ENCODE measurements around the gene CORIN. TPM values are rescaled to one million over a fixed set of nuclear protein-coding genes. Genes with fewer than 3 reads are reported as not detected.
A peak's percentile ranks its signal among the peaks of the same experiment; 100 is the strongest.

Gene CORIN
- total and polyA plus RNA-seq, 7 experiments from 2014 or later: 0.07 to 0.19 (median 0.08) TPM; not detected in 4

GRCh38 chr4:47672696-47673095 lies 165.2 kb downstream of the CORIN start:
- ATAC-seq: no peak
- CTCF ChIA-PET: interaction anchor here (0.7 kb wide), 1 partner anchor 227 kb away, joined by 3 read pairs; no protein-coding TSS in a partner anchor

GRCh38 chr4:47669946-47670345 lies 167.9 kb downstream of the CORIN start:
- Histone ChIP-seq H3K9me3 (ENCODE audit: control insufficient read depth in 2 of 3, low read length in 3 of 3) (no peaks in the 10 kb centered on the region), H3K4me3 (ENCODE audit: low read length) (no peak overlapping the region), H3K4me1 (ENCODE audit: control insufficient read depth in 2 of 2, insufficient read depth in 2 of 2, low read length in 2 of 2) (no peaks in the 10 kb centered on the region), H3K27me3 (ENCODE audit: control insufficient read depth in 2 of 2, insufficient read depth in 2 of 2, low read length in 2 of 2) (no peaks in the 10 kb centered on the region), H3K27ac (ENCODE audit: low read depth, low read length) (no peak overlapping the region), H3K36me3 (ENCODE audit: control insufficient read depth in 2 of 3, insufficient read depth in 3 of 3, low read length in 3 of 3) (no peaks in the 10 kb centered on the region)
- POLR2A ChIA-PET: no interaction called here
- CTCF ChIA-PET: interaction anchor here (1.1 to 4.5 kb wide), 2 partner anchors 167 to 265 kb away, joined by 4 to 16 read pairs; no protein-coding TSS in a partner anchor
- Mint-ChIP-seq H3K4me3 (no peak overlapping the region), H3K36me3 (no peaks in the 10 kb centered on the region), H3K4me1 (no peaks in the 10 kb centered on the region), H3K27me3 (peaks cover 7 to 34% (median 24%) of the 10 kb centered on the region in 5 donors), H3K27ac (peak overlapping the region in 1 of 9 donors; percentile 16), H3K9me3 (no peaks in the 10 kb centered on the region)
- DNase-seq (no peak), ATAC-seq (no peak)
- intact Hi-C loops (cut with micrococcal nuclease): loop anchor here (1.0 to 5.0 kb wide), 4 partner anchors 167 to 469 kb away; partner anchors contain the start of gene CORIN (in 1 of the 2)

More at GRCh38 chr4:47672696-47673095, 165.2 kb downstream of the CORIN start:
- H3K27ac ChIP-seq (ENCODE audit: low read depth, low read length): no peak overlapping the region
- Mint-ChIP-seq H3K36me3 (no peaks in the 10 kb centered on the region), H3K4me1 (no peaks in the 10 kb centered on the region), H3K27ac (no peak overlapping the region), H3K9me3 (no peaks in the 10 kb centered on the region), H3K27me3 (peaks cover 3 to 23% (median 14%) of the 10 kb centered on the region in 5 donors), H3K4me3 (no peak overlapping the region)
- POLR2A ChIA-PET: no interaction called here
- H3K9me3 ChIP-seq (ENCODE audit: control insufficient read depth in 2 of 3, low read length in 3 of 3): no peaks in the 10 kb centered on the region
- DNase-seq: no peak
- H3K4me3 ChIP-seq (ENCODE audit: low read length): no peak overlapping the region
- no peaks in the 10 kb centered on the region for H3K27me3 ChIP-seq (ENCODE audit: control insufficient read depth in 2 of 2, insufficient read depth in 2 of 2, low read length in 2 of 2)
- intact Hi-C loops (cut with micrococcal nuclease): no loop called here
- H3K4me1 ChIP-seq (ENCODE audit: control insufficient read depth in 2 of 2, insufficient read depth in 2 of 2, low read length in 2 of 2): no peaks in the 10 kb centered on the region
- no peaks in the 10 kb centered on the region for H3K36me3 ChIP-seq (ENCODE audit: control insufficient read depth in 2 of 3, insufficient read depth in 3 of 3, low read length in 3 of 3)

- Histone ChIP-seq H3K4me1 (ENCODE audit: control insufficient read depth in 2 of 2, insufficient read depth in 2 of 2, low read length in 2 of 2) (no peaks in the 10 kb centered on the region), H3K27me3 (ENCODE audit: control insufficient read depth in 2 of 2, insufficient read depth in 2 of 2, low read length in 2 of 2) (no peaks in the 10 kb centered on the region), H3K9me3 (ENCODE audit: control insufficient read depth in 2 of 3, low read length in 3 of 3) (no peaks in the 10 kb centered on the region), H3K4me3 (ENCODE audit: low read length) (no peak overlapping the region), H3K36me3 (ENCODE audit: control insufficient read depth in 2 of 3, insufficient read depth in 3 of 3, low read length in 3 of 3) (no peaks in the 10 kb centered on the region), H3K27ac (ENCODE audit: low read depth, low read length) (no peak overlapping the region)
- ChIA-PET CTCF (interaction anchor here (0.7 to 4.5 kb wide), 4 partner anchors 20 to 266 kb away, joined by 3 to 16 read pairs (median 4); no protein-coding TSS in a partner anchor), POLR2A (no interaction called here)
- H3K4me1 Mint-ChIP-seq: no peaks in the 10 kb centered on the region
- H3K36me3 Mint-ChIP-seq: no peaks in the 10 kb centered on the region
- intact Hi-C loops (cut with micrococcal nuclease): loop anchor here (1.0 to 5.0 kb wide), 5 partner anchors 167 to 470 kb away; partner anchors contain the start of gene CORIN (in 1 of the 2)
- H3K4me3 Mint-ChIP-seq: no peak overlapping the region
- H3K27me3 Mint-ChIP-seq: peaks cover 7 to 34% (median 24%) of the 10 kb centered on the region in 5 donors
- no peaks in the 10 kb centered on the region for H3K9me3 Mint-ChIP-seq
- no peak overlapping the region for H3K27ac Mint-ChIP-seq
- DNase-seq (peak in 6 of 9 donors; percentile 13 to 40 (median 37)), ATAC-seq (no peak)
Observed at GRCh38 chr4:47668810-47669408, 169.0 kb downstream of the CORIN start.

- CTCF ChIA-PET: interaction anchor here (0.7 to 4.5 kb wide), 2 partner anchors 53 to 266 kb away, joined by 3 to 16 read pairs; no protein-coding TSS in a partner anchor
- DNase-seq (no peak), ATAC-seq (no peak)
- no peak overlapping the region for H3K4me3 ChIP-seq (ENCODE audit: low read length)
- Mint-ChIP-seq H3K27me3 (peaks cover 8 to 34% (median 24%) of the 10 kb centered on the region in 5 donors), H3K9me3 (no peaks in the 10 kb centered on the region), H3K27ac (no peak overlapping the region), H3K4me1 (no peaks in the 10 kb centered on the region), H3K36me3 (no peaks in the 10 kb centered on the region), H3K4me3 (no peak overlapping the region)
- intact Hi-C loops (cut with micrococcal nuclease): loop anchor here (1.0 to 5.0 kb wide), 4 partner anchors 168 to 471 kb away; partner anchors contain the start of gene CORIN (in 1 of the 2)
- H3K36me3 ChIP-seq (ENCODE audit: control insufficient read depth in 2 of 3, insufficient read depth in 3 of 3, low read length in 3 of 3): no peaks in the 10 kb centered on the region
- POLR2A ChIA-PET: no interaction called here
- H3K4me1 ChIP-seq (ENCODE audit: control insufficient read depth in 2 of 2, insufficient read depth in 2 of 2, low read length in 2 of 2): no peaks in the 10 kb centered on the region
- H3K27me3 ChIP-seq (ENCODE audit: control insufficient read depth in 2 of 2, insufficient read depth in 2 of 2, low read length in 2 of 2): no peaks in the 10 kb centered on the region
- H3K9me3 ChIP-seq (ENCODE audit: control insufficient read depth in 2 of 3, low read length in 3 of 3): no peaks in the 10 kb centered on the region
- no peak overlapping the region for H3K27ac ChIP-seq (ENCODE audit: low read depth, low read length)
Observed at GRCh38 chr4:47668256-47668655, 169.6 kb downstream of the CORIN start.

- Histone ChIP-seq H3K4me1 (ENCODE audit: control insufficient read depth in 2 of 2, insufficient read depth in 2 of 2, low read length in 2 of 2) (no peaks in the 10 kb centered on the region), H3K27ac (ENCODE audit: low read depth, low read length) (no peak overlapping the region), H3K4me3 (ENCODE audit: low read length) (no peak overlapping the region), H3K27me3 (ENCODE audit: control insufficient read depth in 2 of 2, insufficient read depth in 2 of 2, low read length in 2 of 2) (no peaks in the 10 kb centered on the region), H3K36me3 (ENCODE audit: control insufficient read depth in 2 of 3, insufficient read depth in 3 of 3, low read length in 3 of 3) (no peaks in the 10 kb centered on the region), H3K9me3 (ENCODE audit: control insufficient read depth in 2 of 3, low read length in 3 of 3) (no peaks in the 10 kb centered on the region)
- intact Hi-C loops (cut with micrococcal nuclease): loop anchor here in 1 of 2 donors (5.0 kb wide), 1 partner anchor 170 kb away; the partner anchor contains the start of gene CORIN
- H3K9me3 Mint-ChIP-seq: no peaks in the 10 kb centered on the region
- peaks cover 8 to 34% (median 24%) of the 10 kb centered on the region in 5 donors for H3K27me3 Mint-ChIP-seq
- H3K36me3 Mint-ChIP-seq: no peaks in the 10 kb centered on the region
- H3K27ac Mint-ChIP-seq: no peak overlapping the region
- ChIA-PET CTCF (interaction anchor here (1.1 kb wide), 1 partner anchor 10 kb away, joined by 3 read pairs; no protein-coding TSS in a partner anchor), POLR2A (no interaction called here)
- H3K4me3 Mint-ChIP-seq: no peak overlapping the region
- ATAC-seq: no peak
- no peak for DNase-seq
- no peaks in the 10 kb centered on the region for H3K4me1 Mint-ChIP-seq
Observed at GRCh38 chr4:47667552-47667951, 170.3 kb downstream of the CORIN start.

- Histone ChIP-seq H3K27ac (ENCODE audit: low read depth, low read length) (no peak overlapping the region), H3K9me3 (ENCODE audit: control insufficient read depth in 2 of 3, low read length in 3 of 3) (no peaks in the 10 kb centered on the region), H3K4me1 (ENCODE audit: control insufficient read depth in 2 of 2, insufficient read depth in 2 of 2, low read length in 2 of 2) (no peaks in the 10 kb centered on the region), H3K27me3 (ENCODE audit: control insufficient read depth in 2 of 2, insufficient read depth in 2 of 2, low read length in 2 of 2) (no peaks in the 10 kb centered on the region), H3K4me3 (ENCODE audit: low read length) (no peak overlapping the region), H3K36me3 (ENCODE audit: control insufficient read depth in 2 of 3, insufficient read depth in 3 of 3, low read length in 3 of 3) (no peaks in the 10 kb centered on the region)
- Mint-ChIP-seq H3K27ac (no peak overlapping the region), H3K4me1 (no peaks in the 10 kb centered on the region), H3K4me3 (no peak overlapping the region), H3K9me3 (peaks cover 0 to 1% (median 0%) of the 10 kb centered on the region in 11 donors), H3K27me3 (peaks cover 13 to 26% (median 17%) of the 10 kb centered on the region in 5 donors), H3K36me3 (no peaks in the 10 kb centered on the region)
- POLR2A ChIA-PET: no interaction called here
- no peak for DNase-seq
- intact Hi-C loops (cut with micrococcal nuclease): no loop called here
- CTCF ChIA-PET: interaction anchor here (0.7 to 1.2 kb wide), 2 partner anchors 14 to 85 kb away, joined by 4 to 5 read pairs; no protein-coding TSS in a partner anchor
- ATAC-seq: no peak
Observed at GRCh38 chr4:47664051-47664826, 173.6 kb downstream of the CORIN start.

Measured in naive thymus-derived CD4-positive, alpha-beta T cell (primary cell).